ENCODE results near the gene PTGIS.

PTGIS gene

DNA sequence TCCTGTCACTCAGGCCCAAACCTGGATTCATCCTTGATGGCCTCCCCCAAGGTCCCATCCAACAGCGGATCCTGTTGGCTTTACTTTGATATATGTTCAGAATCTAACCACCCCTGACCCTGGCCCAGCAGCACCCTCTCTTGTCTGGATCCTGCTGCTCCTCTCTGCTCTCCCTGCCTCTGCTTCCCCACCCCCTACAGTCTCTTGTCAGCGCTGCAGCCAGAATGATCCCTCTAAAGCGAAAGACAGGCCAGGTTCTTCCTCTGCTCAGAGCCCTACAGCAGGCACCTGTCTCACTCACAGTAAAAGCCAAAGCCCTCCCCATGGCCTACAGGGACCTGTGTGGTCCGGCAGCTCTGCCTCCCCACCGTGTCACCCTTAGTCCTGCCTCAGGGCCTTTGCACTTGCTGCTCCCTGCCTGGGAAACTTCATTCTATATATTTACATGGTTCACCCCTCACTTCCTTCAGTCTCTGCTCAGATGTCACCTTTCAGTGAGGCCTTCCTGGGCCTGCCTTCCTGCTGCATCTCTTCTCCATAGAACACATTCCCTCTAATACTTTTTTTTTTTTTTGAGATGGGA lies 48.1 kb downstream of the PTGIS start:
- TF ChIP-seq CTCF (IDR thresholded peaks at IDR 0.05; ENCODE audit: control insufficient read depth, extremely low read depth, insufficient read depth), result no peak
- H3K4me3 ChIP-seq (ENCODE audit: low read depth, low read length), result no peak overlapping the region
- no peak for DNase-seq (ENCODE audit: low read depth)

DNA sequence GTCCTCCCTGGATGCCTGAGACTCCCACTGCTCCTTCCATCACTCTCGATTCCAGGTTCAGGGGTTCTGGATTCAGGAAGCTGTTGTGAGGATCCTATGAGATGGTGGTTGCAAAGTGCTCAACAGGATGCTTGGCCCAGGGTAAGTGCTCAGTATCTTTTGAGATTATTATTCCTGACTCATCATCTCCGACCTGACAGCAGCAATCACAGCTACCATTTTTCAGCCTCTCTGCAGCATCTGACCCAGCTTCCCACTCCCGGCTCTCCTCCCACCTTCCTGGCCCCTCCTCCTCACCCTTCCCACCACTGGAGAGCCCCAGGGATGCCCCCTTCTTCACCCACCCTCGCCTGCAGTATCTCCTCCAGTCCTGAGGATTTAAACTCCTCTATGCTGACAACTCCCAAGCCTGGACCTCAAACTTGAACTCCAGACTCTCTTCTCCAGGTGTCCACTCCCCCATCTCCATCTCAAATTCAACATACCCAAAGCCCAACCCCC lies 48.7 kb downstream of the PTGIS start:
- DNase-seq (ENCODE audit: low read depth), result no peak
- H3K4me3 ChIP-seq (ENCODE audit: low read depth, low read length), result no peak overlapping the region
- no peak for TF ChIP-seq CTCF (IDR thresholded peaks at IDR 0.05; ENCODE audit: control insufficient read depth, extremely low read depth, insufficient read depth)

DNA sequence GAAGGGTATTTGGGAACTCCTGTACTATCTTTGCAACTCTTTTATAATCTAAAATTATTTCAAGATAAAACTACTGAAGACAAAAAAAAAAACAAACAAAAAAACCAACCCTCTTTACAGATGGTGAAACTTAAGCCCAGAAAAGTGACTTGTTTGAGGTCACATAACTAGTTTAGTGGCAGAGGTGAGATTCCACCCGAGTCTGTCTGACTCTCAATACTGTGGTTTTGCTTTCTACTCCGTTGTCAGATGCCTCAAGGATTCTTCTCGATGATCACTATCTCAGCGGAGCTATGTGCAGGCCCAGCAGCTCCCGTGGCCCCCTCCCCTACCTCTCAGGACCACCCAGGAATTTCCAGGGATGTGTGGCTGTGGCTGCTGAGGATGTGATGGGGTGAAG lies 49.4 kb downstream of the PTGIS start:
- H3K4me3 ChIP-seq (ENCODE audit: low read depth, low read length), result no peak overlapping the region
- DNase-seq (ENCODE audit: low read depth), result no peak
- TF ChIP-seq CTCF (IDR thresholded peaks at IDR 0.05; ENCODE audit: control insufficient read depth, extremely low read depth, insufficient read depth), result no peak

DNA sequence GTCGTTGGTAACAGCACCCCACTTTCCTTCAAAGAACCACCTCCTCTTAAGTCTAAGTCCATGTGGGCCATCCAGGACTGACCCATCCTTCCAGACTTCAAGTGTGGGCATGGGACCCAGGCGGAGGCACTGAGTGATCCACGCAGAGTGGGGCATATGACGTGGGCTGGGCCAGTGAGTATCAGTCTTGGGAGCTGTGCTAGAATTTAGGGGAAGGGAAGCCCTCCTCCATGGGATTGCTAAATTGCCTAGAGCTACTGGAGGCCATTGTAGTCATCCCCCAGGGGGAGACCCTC lies 50.2 kb downstream of the PTGIS start:
- TF ChIP-seq CTCF (IDR thresholded peaks at IDR 0.05; ENCODE audit: control insufficient read depth, extremely low read depth, insufficient read depth), result no peak
- no peak for DNase-seq (ENCODE audit: low read depth)

DNA sequence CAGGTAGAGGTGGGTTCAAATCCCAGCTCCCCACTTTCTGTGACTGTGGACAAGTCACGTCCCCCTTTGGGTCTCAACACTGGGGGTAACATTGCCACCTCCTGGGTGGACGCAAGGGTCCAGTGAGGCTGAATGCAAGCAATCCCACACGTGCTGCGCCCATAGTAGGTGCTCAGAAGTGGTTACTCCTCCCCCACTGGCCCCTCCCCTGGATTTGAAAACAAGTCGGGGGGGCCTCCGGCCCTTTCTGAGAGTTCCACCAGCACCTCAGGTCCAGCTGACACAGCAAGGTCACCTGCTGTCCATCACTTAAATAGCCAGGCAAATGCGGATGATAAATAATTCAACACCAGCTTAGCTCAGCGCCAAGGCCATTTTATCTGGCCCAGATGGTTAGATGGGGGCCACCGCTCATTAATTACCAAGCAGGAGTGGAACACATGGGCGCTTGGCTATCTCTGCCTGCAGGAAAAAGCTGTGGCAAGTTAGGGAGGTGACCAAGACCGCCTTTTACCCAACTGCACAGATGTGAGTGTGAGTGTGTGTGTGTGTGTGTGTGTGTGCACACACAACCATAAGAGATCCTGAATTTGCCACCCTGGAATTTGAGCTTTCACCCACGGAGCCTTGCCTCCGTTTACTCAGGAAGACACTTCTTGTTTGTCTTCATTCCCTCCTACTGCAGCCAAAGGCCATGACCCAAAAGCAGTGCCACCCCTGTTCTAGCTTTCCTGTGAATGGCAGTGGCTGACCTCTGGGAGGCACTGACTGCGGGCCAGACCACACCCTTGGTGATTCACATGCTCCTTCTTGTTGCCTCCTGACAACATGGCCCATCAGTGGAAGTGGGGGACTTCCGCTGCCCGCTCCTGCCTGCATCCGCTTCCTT lies 50.8 kb downstream of the PTGIS start:
- no peak overlapping the region for H3K4me3 ChIP-seq (ENCODE audit: low read depth, low read length)
- no peak for TF ChIP-seq CTCF (IDR thresholded peaks at IDR 0.05; ENCODE audit: control insufficient read depth, extremely low read depth, insufficient read depth)
- DNase-seq (ENCODE audit: low read depth), result no peak

More for the DNA sequence above, 50.2 kb downstream of the PTGIS start:
- H3K4me3 ChIP-seq (ENCODE audit: low read depth, low read length), result no peak overlapping the region

GRCh38 chr20:49515586-49515985 lies 52.4 kb downstream of the PTGIS start:
- H3K4me3 ChIP-seq (ENCODE audit: low read depth, low read length), result no peak overlapping the region
- peak; percentile 89 for DNase-seq (ENCODE audit: low read depth)
- no peak for TF ChIP-seq CTCF (IDR thresholded peaks at IDR 0.05; ENCODE audit: control insufficient read depth, extremely low read depth, insufficient read depth)
